Activated CD8-positive, alpha-beta T cell treated with anti-CD3 and anti-CD28 coated beads for 36 hours (primary cell): ENCODE measurements around the gene LRRFIP2. TPM values are rescaled to one million over a fixed set of nuclear protein-coding genes. Genes with fewer than 3 reads are reported as not detected.

Source experiments
- ATAC-seq: fragments of 200-7000 bp; cut with Tn5 transposase; one replicate; pipeline ENCODE4 v1.10.0; 2021; ENCODE audit warnings: mild to moderate bottlenecking, moderate library complexity
- CTCF ChIA-PET: fragments of 350-600 bp; sonication (Branson Sonifier 250); formaldehyde crosslinking; loops from one replicate; lab custom pipeline; 2021; ENCODE audit warnings: antibody characterized with exemption; lab: Charles Lee
- POLR2A ChIA-PET: fragments of 350-600 bp; sonication (Branson Sonifier 250); formaldehyde crosslinking; loops from one replicate; lab custom pipeline; 2021; ENCODE audit warnings: antibody characterized with exemption; lab: Charles Lee
- DNase-seq: peaks from one replicate; pipeline ENCODE4 v3.0.0-alpha.2; 2020
- H3K27ac Mint-ChIP-seq: one replicate; pipeline ENCODE4 v1.8.0; 2021; ENCODE audit warnings: mild to moderate bottlenecking, mixed read lengths
- H3K27me3 Mint-ChIP-seq: one replicate; pipeline ENCODE4 v1.8.0; 2021; ENCODE audit warnings: mixed read lengths
- H3K36me3 Mint-ChIP-seq: one replicate; pipeline ENCODE4 v1.8.0; 2021; ENCODE audit warnings: low read depth, mixed read lengths
- H3K4me1 Mint-ChIP-seq: one replicate; pipeline ENCODE4 v1.8.0; 2021; ENCODE audit warnings: low read depth, mixed read lengths
- H3K4me3 Mint-ChIP-seq: one replicate; pipeline ENCODE4 v1.8.0; 2021; ENCODE audit warnings: mild to moderate bottlenecking, moderate library complexity, mixed read lengths
- H3K9me3 Mint-ChIP-seq: one replicate; pipeline ENCODE4 v1.8.0; 2021; ENCODE audit warnings: mixed read lengths
- intact Hi-C: fragments of 100-400 bp; cut with micrococcal nuclease; formaldehyde crosslinking; loops from one replicate; pipeline ENCODE4 v1.10.0; 2022
- total RNA-seq, 2 experiments: library from RNA; stranded (reverse); gene quantifications; one replicate each; pipeline ENCODE4 v1.2.3, GENCODE V29; 2021
- TF ChIP-seq, protein P1 (sequence below): fragments of 200-600 bp; IDR thresholded peaks from one replicate; pipeline ENCODE4 v1.8.0; 2022; ENCODE audit warnings: antibody characterized with exemption, mild to moderate bottlenecking

Gene LRRFIP2
- total RNA-seq, 2 experiments from 2014 or later, result 18.7 to 23.1 TPM

DNA sequence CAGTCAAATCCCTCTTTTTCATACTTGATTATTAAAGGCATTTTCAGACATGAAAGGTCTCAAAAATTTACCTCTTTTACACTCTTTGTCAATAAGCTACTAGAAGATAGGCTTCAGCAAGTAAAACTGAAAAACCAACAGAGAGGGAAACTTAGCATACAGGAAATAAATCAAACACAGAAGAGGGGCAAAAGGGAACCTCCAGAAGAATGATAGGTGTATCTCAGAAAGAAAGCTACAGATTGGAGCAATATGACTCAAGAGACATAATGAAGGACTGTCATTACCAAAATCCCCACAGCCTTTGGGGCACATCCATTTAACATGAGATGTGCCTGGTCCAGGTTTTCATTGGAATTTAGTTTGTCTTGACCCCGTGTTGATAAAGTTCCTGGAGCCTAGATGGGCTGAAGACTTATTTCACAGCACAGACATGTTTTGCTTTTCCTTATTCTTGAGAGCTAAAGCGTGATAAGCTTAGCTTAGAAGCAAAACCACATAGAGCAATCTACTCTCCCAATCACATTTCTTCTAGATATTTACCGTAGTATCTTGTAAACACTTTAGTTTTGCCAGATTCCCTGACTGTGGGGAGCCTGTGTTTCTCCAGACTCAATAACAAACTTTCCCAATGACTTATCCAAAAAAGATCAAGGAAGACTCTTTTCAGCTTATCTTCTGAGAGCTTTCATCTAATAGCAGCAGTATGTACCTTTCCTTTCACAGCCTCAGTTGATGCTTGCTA is 11.7 kb downstream of the LRRFIP2 start:
- DNase-seq (no peak), ATAC-seq (peak; percentile 72)
- Mint-ChIP-seq H3K4me1 (peaks cover 39% of the 10 kb centered on the region), H3K4me3 (no peak overlapping the region), H3K27me3 (no peaks in the 10 kb centered on the region), H3K27ac (peak overlapping the region; percentile 86), H3K9me3 (no peaks in the 10 kb centered on the region), H3K36me3 (peaks cover 16% of the 10 kb centered on the region)
- TF ChIP-seq, protein P1, sequence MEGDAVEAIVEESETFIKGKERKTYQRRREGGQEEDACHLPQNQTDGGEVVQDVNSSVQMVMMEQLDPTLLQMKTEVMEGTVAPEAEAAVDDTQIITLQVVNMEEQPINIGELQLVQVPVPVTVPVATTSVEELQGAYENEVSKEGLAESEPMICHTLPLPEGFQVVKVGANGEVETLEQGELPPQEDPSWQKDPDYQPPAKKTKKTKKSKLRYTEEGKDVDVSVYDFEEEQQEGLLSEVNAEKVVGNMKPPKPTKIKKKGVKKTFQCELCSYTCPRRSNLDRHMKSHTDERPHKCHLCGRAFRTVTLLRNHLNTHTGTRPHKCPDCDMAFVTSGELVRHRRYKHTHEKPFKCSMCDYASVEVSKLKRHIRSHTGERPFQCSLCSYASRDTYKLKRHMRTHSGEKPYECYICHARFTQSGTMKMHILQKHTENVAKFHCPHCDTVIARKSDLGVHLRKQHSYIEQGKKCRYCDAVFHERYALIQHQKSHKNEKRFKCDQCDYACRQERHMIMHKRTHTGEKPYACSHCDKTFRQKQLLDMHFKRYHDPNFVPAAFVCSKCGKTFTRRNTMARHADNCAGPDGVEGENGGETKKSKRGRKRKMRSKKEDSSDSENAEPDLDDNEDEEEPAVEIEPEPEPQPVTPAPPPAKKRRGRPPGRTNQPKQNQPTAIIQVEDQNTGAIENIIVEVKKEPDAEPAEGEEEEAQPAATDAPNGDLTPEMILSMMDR, result no peak
- POLR2A ChIA-PET, result interaction anchor here (1.3 kb wide), 1 partner anchor 48 kb away, joined by 3 read pairs; no protein-coding TSS in a partner anchor
- intact Hi-C loops, result no loop called here
- CTCF ChIA-PET, result interaction anchor here (1.2 kb wide), 1 partner anchor 11 kb away, joined by 5 read pairs; the partner anchor contains the start of gene LRRFIP2

DNA sequence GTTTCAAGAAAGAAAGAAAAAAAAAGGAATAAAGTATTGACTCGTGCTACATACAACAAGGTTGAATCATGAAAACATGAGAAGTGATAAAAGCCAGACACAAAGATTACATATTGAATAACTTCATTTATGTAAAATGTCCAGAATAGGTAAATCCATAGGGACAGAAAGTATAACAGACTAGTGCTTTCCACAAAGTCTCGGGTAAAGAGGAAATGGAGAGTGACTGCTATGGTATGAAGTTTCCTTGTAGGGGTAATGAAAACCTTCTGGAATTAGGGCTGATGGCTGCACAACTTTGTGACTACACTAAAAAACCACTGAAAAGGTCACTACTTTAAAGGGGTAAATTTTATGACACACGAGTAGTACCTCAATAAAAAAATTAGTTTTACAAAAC is 13.0 kb downstream of the LRRFIP2 start:
- TF ChIP-seq, protein P1, result no peak
- H3K27me3 Mint-ChIP-seq, result no peaks in the 10 kb centered on the region
- H3K4me1 Mint-ChIP-seq, result peaks cover 39% of the 10 kb centered on the region
- no peak overlapping the region for H3K4me3 Mint-ChIP-seq
- peaks cover 16% of the 10 kb centered on the region for H3K36me3 Mint-ChIP-seq
- ATAC-seq (no peak), DNase-seq (no peak)
- ChIA-PET CTCF (no interaction called here), POLR2A (no interaction called here)
- intact Hi-C loops, result no loop called here
- H3K27ac Mint-ChIP-seq, result peak overlapping the region; percentile 30
- H3K9me3 Mint-ChIP-seq, result no peaks in the 10 kb centered on the region

DNA sequence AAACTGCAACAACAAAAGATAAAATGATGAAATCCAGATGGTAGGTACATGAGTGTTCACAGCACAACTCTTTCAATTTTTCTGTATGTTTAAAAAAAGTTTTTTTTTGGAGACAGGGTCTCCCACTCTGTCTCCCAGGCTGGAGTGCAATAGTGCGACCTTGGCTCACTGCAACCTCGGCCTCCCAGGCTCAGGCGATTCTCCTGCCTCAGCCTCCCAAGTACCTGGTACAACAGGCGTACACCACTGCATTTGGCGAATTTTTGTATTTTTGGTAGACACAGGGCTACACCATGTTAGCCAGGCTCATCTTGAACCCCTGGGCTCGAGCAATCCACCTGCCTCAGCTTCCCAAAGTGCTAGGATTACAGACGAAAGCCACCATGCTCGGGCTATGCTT is 18.6 kb downstream of the LRRFIP2 start:
- H3K4me3 Mint-ChIP-seq, result no peak overlapping the region
- ChIA-PET CTCF (no interaction called here), POLR2A (no interaction called here)
- intact Hi-C loops, result no loop called here
- ATAC-seq (no peak), DNase-seq (no peak)
- H3K27me3 Mint-ChIP-seq, result no peaks in the 10 kb centered on the region
- TF ChIP-seq, protein P1, result no peak
- no peaks in the 10 kb centered on the region for H3K9me3 Mint-ChIP-seq
- peaks cover 19% of the 10 kb centered on the region for H3K36me3 Mint-ChIP-seq
- H3K27ac Mint-ChIP-seq, result no peak overlapping the region
- peaks cover 22% of the 10 kb centered on the region for H3K4me1 Mint-ChIP-seq

DNA sequence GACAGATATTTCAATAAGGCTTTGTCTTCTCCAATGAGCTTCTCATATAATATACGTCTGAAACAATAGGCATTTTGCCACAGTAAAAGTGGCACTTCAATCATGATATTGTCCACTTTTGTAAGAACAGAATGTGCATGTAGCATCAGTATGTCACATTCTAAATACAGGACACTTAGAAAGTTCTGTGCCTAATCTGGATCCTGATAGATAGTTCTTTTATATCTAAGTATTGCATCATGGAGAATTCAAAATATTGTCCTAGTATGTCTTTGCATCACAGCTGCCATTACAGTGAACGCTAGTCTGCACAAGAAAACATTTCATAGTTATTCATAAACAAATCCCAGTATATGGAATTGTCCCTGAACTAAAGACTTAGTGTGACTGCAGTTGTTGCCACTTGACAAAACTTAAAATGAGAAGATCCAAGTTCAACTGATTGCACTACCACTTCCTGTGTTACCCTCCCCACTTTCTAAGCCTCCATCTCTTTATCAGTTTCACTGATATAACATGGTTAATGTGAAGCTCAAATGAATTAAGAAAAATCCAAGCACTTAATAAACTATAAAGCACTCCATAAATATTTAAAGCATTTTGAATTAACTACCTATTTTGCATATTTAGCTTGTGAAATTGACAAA is 19.6 kb downstream of the LRRFIP2 start:
- H3K9me3 Mint-ChIP-seq, result no peaks in the 10 kb centered on the region
- ATAC-seq, result no peak
- no peak for DNase-seq
- H3K4me3 Mint-ChIP-seq, result no peak overlapping the region
- H3K36me3 Mint-ChIP-seq, result peaks cover 16% of the 10 kb centered on the region
- no peaks in the 10 kb centered on the region for H3K27me3 Mint-ChIP-seq
- ChIA-PET POLR2A (no interaction called here), CTCF (no interaction called here)
- peaks cover 22% of the 10 kb centered on the region for H3K4me1 Mint-ChIP-seq
- H3K27ac Mint-ChIP-seq, result no peak overlapping the region
- intact Hi-C loops, result no loop called here
- TF ChIP-seq, protein P1, result no peak

DNA sequence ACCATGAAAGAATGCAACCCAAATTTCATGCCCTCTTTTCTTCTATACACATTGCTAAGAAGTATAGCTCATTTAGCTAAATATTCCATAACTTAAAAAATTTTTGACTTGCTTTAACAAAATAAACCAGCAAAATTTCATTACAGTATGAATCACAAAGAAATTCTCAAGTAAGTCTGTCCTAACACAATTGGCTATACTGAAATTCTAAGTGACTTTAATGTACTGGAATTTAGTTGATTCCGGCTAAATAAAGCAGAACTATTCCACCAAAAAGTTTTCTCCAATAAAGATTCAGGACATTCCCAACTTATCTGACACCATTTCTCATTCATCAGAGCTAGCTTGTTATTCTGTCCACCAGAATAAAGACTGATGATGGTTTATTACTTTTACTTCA is 23.8 kb downstream of the LRRFIP2 start:
- Mint-ChIP-seq H3K4me3 (no peak overlapping the region), H3K27me3 (no peaks in the 10 kb centered on the region), H3K9me3 (no peaks in the 10 kb centered on the region), H3K36me3 (peaks cover 21% of the 10 kb centered on the region), H3K27ac (no peak overlapping the region), H3K4me1 (peaks cover 13% of the 10 kb centered on the region)
- TF ChIP-seq, protein P1, result no peak
- ChIA-PET POLR2A (no interaction called here), CTCF (interaction anchor here (1.4 kb wide), 1 partner anchor 14 kb away, joined by 3 read pairs; no protein-coding TSS in a partner anchor)
- ATAC-seq (no peak), DNase-seq (no peak)
- intact Hi-C loops, result no loop called here
